ENCODE results near the gene ADGRA1.

Gene ADGRA1

DNA sequence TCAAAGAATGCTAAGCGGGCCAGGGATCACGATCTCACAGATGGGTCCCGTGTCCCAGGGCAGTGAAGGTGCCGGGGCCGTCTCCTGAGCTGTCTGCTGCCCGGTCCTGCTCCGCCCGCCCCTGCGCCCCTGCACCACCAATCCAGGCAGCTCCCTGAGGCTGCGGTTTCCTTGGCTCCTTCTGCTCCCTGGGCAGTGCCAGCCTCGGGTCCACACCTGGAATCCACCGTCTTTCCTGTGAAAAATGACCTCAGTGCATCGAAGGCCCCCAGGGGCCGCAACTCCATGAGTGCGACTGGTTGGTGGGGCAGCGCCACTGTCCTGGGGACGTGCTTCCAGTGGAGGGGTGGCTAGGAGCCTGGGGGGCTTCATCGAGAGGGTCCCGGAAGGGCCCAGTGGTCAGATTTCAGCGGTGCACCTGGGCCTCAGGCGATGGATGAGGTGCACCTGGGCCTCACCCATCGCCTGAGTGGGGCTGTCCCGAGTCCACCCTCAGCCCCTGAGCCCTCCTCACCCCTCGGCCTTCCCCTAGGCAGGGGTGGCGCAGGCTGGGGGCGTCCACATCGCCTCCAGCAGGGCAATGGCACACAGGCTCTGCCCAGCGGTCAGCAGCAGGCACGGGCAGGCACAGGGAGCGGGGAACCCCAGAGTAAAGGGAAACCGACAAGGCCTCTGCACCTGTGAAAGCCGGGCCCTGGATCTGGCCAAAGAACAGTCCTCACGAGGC is 27.2 kb downstream of the ADGRA1 start:
- no peak for DNase-seq

DNA sequence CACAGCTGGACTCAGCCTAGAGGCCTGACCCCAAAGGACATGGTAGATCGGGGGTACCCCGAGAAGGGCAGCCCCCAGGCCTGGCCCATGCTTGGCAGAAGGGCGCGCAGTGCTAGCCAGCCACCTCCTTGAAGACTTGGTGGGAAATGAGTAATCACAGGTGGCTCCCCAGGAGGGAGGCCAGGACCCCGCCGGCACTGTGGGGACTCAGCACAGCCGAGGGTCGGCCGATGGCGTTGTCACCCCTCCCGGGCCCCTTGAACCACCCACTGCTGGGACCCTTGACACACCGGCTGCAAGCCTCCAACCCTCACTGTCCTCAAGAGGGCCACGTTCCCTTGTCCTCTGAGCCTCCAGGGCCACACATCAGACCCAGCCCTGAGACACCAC is 27.7 kb downstream of the ADGRA1 start:
- no peak for DNase-seq

DNA sequence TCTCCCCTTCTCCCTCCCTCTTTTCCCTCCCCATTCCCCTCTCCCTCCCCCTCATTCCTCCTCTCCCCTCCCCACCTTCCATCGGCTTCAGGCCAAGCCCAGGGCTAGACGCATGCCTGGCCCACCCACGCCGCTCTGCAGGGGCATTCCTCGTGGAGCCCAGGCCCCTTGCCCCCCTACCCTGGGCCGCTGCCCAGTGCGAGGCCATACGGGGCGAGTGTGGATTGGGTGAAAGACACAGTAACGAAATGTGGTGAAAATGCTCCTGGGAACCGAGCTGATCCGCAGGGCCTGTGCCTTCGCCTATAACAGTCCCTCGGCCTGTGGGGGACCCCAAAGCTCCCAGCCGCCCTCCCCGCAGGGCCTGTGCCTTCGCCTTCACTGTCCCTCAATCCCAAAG is 28.3 kb downstream of the ADGRA1 start:
- DNase-seq = no peak

DNA sequence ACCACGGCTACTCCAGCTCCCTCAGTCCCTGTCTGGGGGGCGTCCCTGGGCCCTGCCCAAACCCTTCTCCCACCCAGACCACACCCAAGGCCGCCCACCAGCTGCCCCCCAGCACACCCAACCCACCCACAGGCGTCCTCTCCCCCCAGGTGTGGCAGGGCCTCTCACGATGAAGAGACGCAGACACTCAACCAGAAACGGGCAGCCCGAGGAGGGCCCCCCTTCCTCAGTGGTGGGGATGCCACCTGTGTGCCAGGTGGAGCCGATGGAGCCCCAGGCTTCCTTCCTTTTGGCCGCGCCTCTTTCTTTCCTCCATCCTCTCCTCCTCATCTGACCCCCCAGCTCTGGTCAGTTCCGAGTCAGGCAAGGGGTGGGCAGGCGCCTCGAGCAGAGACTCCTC is 28.7 kb downstream of the ADGRA1 start:
- DNase-seq = no peak

DNA sequence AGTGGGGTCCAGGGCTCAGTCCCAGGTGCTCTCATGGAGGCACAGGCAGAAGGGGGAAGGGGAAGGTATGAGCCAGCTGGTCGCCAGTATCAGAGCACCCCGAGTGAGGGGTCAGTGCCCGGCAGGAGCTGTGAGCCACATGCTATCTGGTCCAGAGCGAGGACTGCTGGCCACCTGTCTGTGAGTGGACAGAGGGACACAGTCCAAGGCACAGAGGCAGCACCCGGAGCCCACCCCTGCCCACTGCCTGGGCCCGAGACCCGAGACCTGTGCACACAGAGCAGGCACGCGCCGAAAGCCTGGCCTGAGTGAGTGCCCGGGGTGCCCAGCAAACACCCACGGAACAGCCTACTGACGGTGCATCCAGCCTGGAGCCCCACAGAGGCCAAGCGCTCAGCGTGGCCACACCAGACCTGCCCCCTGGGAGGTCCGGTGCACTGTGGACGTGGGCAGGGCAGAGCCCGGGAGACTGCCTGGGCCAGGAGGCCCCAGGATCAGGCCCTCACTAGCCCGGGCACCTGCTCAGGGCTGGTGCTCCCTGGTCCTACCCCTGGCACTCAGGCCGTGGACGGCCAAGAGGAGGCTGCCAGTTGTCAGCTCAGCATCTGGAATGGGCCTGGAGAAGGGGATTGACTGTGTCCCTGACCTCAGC is 29.4 kb downstream of the ADGRA1 start:
- no peak for DNase-seq

DNA sequence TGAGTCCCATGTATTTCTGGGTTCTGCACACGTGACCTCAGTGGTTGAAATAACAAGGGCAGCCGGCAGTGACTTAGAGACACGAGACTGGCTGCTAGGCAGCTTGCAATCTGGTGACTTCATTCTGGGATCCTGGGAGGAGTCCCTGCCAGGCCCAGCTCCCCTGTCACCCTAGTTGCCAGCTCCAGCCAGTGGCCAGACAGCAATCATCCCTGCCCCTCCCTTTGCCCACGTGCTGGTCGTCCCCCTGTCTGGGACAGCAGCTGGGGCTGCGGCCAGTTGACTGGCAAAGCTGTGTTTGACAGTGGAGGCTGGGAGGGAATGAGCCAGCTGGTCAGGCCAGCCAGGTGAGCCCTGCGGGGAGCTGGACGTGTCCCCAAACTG is 30.0 kb downstream of the ADGRA1 start:
- no peak for DNase-seq

DNA sequence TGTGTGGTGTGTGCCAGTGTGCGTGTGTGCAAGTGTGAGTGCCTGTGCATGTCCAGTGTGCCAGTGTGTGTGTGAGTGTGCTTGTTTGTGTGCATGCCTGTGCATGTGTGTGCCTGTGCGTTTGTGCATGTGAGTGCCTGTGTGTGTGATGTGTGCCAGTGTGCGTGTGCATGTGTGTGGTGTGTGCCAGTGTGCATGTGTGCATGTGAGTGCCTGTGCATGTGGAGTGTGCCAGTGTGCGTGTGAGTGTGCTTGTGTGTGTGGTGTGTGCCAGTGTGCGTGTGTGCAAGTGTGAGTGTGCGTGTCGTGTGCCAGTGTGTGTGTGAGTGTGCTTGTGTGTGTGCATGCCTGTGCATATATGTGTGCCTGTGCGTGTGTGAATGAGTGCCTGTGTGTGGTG is 33.8 kb downstream of the ADGRA1 start:
- no peak for DNase-seq

DNA sequence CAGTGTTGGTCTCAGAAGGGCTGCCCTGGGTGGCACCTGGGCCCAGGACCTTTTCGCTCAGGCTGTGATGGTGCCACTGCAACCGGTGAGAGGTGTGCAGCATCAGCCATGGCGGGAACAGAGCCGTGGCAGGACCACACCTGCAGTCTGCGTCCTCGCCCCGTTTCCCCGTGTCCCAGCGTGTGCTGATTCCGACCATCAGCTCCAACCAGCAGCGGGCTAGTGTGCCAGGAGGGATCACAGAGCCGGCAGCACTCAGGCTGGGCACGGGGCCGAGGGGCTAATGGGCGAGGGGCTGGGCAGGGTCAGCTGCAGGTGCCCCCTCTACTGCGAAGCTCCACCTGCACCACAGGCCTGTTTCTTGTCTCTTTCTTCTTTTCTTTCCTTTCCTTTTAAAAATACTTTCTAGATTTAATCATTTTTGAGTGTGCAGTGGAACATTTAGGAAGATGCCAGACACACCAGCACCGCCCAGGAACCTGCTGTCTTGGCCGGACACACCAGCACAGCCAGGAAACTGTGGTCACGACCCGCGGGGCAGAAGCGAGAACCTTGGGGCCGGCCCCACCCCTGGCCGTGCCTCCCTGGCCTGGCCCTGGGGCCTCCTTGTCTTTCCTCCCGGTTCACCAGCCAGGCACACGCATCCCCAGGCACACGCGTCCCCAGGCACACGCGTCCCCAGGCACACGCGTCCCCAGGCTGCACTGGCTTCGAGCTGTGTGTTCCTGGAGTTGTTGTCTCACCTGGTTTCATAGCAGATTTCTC is 34.6 kb downstream of the ADGRA1 start:
- DNase-seq = no peak

DNA sequence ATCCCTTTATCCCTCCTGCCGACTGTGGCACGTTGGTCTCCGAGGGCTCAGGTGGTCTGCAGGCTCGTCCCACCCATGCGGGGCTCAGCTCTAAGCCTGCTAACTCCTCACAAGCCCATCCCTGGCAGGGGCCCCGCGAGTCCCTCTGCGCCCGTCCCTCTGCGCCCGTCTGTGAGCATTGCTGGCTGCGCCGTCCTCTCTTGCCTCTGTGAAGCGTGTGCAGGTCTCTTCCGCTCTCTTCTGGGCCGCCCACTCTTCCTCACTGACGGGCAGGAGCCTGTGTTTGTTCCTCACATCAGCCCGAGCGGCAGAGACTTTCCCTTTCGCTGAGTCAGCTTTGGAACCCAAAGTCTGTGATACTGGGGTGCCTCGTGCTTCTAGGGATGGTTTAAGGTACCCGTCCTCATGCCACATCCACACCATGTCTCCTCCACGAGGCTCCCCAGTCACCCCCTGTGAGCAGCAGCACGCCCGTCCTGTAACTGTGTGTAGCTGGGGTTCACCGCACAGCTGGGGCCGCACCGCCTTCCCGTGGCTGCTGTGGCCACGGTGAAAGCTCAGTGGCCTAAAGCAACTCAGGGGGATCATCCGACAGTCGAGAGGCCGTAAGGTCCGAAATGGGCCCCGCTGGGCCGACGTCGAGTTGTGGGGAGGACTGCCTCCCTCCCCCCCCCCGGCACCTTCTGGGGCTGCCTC is 35.5 kb downstream of the ADGRA1 start:
- peak; percentile 49 for DNase-seq

DNA sequence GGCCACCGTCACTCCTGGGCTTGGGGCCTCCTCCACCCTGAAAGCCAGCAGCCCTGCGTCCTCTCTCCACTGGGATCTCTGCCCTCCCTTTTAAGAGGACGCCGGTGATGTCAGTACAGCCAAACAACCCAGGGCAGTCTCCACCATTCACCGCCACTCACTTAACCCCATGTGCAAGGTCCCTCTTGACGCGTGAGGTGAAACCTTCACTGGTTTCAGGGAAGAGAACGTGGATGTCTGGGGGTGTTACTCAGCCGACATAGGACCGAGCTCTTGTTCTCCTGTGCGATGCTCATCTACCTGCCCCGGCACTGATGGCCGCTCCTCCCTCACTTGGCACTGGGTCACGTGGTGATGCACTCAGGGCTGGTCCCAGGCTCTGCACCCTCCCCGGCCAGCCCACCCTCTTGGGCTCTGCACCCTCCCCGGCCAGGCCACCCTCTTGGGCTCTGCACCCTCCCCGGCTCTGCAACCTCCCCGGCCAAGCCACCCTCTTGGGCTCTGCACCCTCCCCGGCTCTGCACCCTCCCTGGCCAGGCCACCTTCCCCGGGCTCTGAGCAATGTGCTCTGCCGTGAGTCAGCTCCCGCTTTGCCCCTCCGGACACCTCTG is 36.1 kb downstream of the ADGRA1 start:
- no peak for DNase-seq

DNA sequence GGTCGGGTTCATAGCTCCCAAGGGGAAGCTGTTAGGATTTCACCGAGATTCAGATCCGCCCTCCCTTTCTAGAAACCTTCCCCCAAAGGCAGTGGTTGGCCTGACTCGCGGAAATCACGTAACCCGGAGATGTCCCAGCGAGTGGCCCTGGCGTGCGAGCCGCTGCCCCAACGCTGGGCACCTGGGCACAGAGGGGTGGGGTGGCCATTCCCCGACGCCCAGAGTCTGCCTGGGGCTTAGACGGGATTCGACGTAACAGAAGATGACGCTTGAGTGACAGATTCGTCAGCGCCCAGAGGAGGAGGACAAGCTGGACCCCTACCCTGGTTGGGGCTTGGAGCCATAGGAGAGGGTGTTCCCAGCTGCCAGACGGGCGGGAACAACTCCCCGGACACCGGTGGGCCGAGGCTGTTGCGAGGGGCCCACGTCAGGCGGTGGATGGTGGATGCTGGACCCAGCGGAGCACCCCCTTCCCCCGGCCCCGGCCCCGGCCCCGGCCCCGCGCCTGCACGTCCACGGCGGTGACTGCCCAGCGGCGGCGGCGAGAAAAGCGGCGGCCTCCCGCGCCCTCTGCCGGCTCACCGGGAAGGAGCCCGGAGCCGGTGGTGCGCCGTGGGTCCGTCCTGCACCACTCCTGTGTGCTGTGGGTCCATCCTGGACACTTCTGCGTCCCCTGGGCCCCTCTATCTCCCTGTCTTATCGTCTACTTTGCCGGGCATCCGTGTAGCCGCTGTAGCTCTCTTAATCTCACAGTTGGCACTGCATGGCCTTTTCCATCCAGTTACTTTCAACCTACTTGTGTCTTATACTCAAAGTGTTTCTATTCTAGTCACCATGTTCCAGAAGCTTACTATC is 36.9 kb downstream of the ADGRA1 start:
- peak; percentile 36 for DNase-seq

DNA sequence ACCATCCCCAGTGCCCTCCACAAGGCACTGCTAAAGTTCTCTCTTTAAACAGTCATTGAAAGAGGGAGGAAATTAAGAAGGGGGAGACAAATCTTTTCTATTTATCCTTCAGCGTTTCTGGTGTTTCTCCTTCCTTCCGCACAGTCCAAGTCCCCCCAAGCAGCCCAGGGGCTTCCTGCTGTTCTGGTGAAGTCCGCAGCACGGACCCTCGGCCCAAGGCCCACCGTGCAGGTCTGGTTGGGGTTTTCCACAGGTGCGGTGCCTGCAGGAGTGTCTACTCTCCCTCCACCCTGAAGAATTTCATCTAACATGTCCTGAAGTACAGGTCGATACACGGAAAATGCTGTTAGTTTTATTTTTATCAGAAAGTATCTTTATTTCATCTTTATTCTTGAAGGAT is 38.2 kb downstream of the ADGRA1 start:
- no peak for DNase-seq

DNA sequence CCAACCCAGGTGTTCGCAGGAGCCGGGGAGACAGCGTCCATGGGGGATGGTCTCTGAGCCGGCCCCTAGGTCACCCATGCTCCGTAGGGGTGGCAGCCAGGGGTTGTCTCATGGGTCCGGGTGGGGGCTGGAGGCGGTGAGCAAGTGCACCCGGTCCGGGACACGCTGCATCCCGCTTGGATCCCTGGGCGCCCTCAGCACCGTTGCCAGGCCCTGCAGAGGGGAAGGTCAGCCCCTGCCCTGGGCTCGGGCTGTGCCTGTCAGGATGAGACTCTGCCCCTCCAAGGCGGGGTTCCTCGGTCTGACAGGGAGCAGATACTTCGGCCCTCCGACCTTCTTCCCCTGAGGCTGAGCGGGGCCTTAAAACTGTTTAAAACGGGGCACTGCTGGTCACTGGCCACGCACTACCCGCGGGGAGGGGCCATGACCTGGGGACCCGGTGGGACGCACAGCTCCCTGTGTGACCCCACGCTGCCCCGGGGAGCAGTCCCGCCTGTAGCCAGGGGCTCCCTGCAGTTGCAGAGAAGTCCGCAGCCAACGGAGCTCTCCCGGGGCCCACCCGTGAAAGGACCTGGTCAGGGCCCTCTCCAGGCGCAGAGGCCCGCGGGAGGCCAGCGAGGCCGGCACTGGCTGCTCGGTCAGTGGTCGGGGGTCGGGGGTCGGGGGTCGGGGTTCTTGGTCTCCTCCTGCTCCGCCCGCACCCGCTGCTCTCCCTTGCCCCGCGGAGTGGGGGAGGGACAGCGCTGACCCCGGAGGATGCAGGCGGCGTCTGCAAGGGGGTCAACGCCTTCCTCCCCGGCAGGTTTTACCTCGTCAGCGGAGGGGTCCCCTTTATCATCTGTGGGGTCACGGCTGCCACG is 38.9 kb downstream of the ADGRA1 start:
- DNase-seq = no peak

DNA sequence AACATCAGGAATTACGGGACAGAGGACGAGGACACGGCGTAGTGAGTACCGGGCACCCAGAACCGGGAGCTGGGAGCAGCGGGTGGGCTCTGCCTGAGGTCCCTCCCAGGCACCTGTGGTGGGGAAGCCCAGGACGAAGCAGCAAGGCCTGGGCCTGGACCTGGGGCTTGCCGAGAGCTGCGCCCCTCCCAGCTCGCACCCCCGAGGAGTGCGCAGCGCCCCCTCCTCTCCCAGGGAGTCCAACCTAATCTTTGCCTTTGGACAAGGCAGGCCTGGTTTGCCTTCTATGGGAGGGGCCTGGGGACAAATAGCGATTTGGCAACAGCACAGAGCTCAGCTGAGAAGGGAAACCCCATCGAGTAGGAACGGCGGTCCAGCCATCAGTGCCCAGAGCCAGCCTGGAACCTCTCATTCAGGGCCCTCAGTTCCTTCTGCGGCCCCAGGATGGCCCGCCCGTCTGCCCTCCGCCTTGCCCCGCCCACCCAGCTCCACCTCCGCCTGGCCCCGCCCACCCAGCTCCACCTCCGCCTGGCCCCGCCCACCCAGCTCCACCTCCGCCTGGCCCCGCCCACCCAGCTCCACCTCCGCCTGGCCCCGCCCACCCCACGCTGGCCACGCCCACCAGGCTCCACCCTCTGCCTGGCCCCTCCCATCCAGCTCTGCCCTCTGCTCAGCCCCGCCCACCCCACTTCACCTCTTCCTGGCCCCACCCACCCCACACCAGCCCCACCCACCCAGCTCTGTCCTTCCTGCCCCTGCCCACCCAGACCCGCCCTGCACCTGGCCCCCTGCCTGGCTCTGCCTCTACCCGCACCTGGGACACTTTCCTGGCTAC is 39.8 kb downstream of the ADGRA1 start:
- DNase-seq = peak; percentile 57

DNA sequence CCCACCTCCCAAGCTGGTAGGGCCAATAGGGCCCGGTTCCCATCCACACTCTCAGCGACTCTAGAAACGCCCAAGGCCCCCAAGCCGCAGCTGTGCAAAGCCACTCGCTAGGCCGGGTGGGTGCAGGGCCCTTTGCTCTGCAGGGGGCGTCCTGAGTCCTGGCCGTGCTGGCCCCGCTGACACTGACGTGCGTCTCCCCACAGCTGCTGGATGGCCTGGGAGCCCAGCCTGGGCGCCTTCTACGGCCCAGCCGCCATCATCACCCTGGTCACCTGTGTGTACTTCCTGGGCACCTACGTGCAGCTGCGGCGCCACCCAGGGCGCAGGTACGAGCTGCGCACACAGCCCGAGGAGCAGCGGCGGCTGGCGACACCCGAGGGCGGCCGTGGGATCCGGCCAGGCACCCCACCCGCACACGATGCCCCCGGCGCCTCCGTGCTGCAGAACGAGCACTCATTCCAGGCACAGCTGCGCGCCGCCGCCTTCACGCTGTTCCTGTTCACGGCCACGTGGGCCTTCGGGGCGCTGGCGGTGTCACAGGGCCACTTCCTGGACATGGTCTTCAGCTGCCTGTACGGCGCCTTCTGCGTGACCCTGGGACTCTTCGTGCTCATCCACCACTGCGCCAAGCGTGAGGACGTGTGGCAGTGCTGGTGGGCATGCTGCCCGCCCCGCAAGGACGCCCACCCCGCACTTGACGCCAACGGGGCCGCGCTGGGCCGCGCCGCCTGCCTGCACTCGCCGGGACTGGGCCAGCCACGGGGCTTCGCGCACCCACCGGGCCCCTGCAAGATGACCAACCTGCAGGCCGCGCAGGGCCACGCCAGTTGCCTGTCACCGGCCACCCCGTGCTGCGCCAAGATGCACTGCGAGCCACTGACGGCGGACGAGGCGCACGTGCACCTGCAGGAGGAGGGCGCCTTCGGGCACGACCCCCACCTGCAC is 40.7 kb downstream of the ADGRA1 start:
- no peak for DNase-seq

DNA sequence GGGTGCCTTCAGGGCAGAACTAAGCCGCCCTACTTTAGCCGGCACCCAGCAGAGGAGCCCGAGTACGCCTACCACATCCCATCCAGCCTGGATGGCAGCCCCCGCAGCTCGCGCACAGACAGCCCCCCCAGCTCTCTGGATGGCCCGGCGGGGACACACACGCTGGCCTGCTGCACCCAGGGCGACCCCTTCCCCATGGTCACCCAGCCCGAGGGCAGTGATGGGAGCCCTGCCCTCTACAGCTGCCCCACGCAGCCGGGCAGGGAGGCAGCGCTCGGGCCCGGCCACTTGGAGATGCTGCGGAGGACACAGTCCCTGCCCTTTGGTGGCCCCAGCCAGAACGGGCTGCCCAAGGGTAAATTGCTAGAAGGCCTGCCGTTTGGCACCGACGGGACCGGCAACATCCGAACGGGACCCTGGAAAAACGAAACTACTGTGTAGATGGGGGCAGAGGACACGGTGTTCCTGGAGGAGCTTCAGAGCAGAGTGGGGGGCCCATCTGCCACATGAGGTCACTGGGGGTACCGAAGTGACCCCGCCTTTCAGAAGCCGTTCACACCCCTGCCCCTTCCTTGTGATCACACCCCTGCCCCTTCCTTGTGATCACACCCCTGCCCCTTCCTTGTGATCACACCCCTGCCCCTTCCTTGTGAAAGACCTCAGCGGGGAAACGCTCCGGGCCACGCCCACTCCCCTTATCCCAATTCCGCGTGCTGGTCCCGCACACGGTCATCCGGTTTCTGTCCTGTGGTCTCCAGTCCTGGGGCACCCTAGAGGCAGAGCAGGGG is 41.5 kb downstream of the ADGRA1 start:
- no peak for DNase-seq

DNA sequence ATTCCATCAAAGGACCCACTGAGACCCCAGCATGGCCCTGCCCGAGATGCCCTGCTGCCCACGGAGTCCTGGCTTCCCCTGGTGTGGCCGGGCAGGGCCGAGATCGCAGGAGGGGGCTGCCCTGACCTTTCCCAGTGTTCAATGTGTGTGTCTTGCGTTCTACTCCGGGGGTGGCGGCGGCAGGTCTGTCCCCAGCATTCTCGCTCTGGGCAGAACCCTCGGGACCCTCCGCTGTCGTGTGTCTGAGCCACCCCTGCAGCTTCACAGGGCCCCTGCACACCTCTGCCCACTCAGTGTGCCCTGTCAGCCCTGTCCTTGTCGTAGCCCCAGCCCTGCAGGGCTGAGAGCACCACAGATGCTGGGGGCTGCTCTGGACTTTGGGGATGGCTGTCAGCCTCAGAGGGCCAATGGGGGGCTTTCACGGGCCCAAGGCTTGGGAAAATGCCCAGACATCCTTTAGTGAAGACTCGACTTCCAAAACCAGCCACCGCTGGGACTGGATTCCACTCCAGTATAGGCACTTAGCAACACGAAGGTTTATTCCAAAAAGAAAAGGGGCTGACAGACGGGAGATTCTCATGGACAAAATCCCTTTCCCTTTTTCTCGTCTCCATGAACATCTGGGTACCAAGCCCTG is 42.3 kb downstream of the ADGRA1 start:
- DNase-seq = no peak

DNA sequence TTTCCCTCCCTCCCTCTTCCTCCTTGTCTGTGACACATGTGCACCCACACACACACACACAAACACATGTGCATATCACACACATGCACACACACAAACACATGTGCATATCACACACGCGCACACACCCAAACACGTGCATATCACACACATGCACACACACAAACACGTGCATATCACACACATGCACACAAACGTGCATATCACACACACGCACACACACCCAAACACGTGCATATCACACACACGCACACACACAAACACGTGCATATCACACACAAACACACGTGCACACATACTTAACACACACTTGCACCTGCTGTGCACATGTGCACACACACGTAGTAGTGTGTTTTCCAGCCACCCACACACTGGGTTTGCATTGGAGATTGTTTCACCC is 42.9 kb downstream of the ADGRA1 start:
- no peak for DNase-seq

Measured in stimulated activated CD4-positive, alpha-beta T cell treated with anti-CD3 and anti-CD28 coated beads, Interleukin-15, amount 100 ng/mL, for 24 hours (primary cell).